Liver (tissue), 3 donors: Measurements from ENCODE around the gene CBL.

Source experiments
- ATF3 ChIP-seq: IDR thresholded peaks from 2 replicates; pipeline ENCODE4 v1.6.1; 2016; ENCODE audit warnings: antibody characterized with exemption
- CTCF ChIP-seq: fragments of 150-350 bp; IDR thresholded peaks from 2 replicates; pipeline ENCODE4 v1.5.1; 2017; ENCODE audit warnings: improper control_type of control experiment, low read depth, low read length; ENCODE audit not compliant: missing input control
- EGR1 ChIP-seq, 2 donors: IDR thresholded peaks; 2 replicates each; pipeline ENCODE4 v1.6.1; 2016 to 2018; ENCODE audit warnings: antibody characterized with exemption in 2 of 2, low read depth in 2 of 2
- HNF4A ChIP-seq, 2 donors: conservative IDR thresholded peaks; 2 replicates each; pipeline ENCODE4 v1.6.1; 2016; ENCODE audit warnings: antibody characterized with exemption in 2 of 2, mild to moderate bottlenecking in 2 of 2
- HNF4G ChIP-seq: IDR thresholded peaks from 2 replicates; pipeline ENCODE4 v1.6.1; 2016; ENCODE audit warnings: antibody characterized with exemption
- SP1 ChIP-seq: IDR thresholded peaks from 2 replicates; pipeline ENCODE4 v1.6.1; 2018; ENCODE audit warnings: antibody characterized with exemption, mild to moderate bottlenecking
- TAF1 ChIP-seq: conservative IDR thresholded peaks from 2 replicates; pipeline ENCODE4 v1.6.1; 2016; ENCODE audit warnings: antibody characterized with exemption, mild to moderate bottlenecking
- TF ChIP-seq, protein P1 (sequence below): IDR thresholded peaks from 2 replicates; pipeline ENCODE4 v1.6.1; 2016; ENCODE audit warnings: antibody characterized with exemption
- TF ChIP-seq, protein P2 (sequence below): IDR thresholded peaks from 2 replicates; pipeline ENCODE4 v1.6.1; 2016; ENCODE audit warnings: antibody characterized with exemption
- TF ChIP-seq, protein P3 (sequence below): IDR thresholded peaks from 2 replicates; pipeline ENCODE4 v1.6.1; 2016; ENCODE audit warnings: antibody characterized with exemption, mild to moderate bottlenecking
- donor health status: healthy.
- donor health status: healthy.

DNA sequence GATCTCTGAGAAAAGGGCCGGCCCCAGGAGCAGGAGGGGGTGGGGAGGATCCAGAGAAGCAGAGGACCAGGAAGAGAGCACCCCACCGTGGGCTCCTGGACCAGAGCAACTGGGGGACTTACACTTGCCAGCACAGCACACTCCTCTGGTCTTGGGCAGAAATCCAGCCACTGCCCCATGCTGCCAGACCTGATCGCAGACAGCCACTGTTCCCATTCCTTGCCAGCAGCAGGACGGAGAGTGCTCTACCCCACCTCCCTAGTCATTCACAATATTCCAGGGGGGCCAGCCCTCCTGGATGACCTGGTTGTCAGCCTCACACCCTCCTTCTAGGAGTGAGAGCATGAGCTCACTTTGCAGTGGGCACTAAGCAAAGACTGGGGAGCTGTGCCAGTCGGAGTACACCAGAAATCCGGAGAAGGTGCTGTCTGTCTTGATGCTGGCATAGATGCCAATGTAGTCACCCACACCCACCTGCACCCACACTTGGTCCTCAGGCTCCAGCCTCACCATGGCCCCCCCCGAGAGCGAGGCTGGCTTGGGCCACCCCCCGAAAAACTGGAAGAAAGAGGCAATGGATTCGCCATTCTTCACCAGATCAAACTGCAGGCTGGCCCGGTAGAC is 132.9 kb downstream of the CBL start:
- TF ChIP-seq, protein P1, sequence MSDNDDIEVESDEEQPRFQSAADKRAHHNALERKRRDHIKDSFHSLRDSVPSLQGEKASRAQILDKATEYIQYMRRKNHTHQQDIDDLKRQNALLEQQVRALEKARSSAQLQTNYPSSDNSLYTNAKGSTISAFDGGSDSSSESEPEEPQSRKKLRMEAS: no peak
- TF ChIP-seq CTCF (no peak), HNF4A (conservative IDR thresholded peaks at IDR 0.05) (no peak), TAF1 (no peak), ATF3 (no peak), HNF4G (no peak), SP1 (no peak), EGR1 (IDR thresholded peaks at IDR 0.05; ENCODE audit: low read depth in 2 of 2) (no peak)
- TF ChIP-seq, protein P2, sequence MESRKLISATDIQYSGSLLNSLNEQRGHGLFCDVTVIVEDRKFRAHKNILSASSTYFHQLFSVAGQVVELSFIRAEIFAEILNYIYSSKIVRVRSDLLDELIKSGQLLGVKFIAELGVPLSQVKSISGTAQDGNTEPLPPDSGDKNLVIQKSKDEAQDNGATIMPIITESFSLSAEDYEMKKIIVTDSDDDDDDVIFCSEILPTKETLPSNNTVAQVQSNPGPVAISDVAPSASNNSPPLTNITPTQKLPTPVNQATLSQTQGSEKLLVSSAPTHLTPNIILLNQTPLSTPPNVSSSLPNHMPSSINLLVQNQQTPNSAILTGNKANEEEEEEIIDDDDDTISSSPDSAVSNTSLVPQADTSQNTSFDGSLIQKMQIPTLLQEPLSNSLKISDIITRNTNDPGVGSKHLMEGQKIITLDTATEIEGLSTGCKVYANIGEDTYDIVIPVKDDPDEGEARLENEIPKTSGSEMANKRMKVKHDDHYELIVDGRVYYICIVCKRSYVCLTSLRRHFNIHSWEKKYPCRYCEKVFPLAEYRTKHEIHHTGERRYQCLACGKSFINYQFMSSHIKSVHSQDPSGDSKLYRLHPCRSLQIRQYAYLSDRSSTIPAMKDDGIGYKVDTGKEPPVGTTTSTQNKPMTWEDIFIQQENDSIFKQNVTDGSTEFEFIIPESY: no peak
- TF ChIP-seq, protein P3, sequence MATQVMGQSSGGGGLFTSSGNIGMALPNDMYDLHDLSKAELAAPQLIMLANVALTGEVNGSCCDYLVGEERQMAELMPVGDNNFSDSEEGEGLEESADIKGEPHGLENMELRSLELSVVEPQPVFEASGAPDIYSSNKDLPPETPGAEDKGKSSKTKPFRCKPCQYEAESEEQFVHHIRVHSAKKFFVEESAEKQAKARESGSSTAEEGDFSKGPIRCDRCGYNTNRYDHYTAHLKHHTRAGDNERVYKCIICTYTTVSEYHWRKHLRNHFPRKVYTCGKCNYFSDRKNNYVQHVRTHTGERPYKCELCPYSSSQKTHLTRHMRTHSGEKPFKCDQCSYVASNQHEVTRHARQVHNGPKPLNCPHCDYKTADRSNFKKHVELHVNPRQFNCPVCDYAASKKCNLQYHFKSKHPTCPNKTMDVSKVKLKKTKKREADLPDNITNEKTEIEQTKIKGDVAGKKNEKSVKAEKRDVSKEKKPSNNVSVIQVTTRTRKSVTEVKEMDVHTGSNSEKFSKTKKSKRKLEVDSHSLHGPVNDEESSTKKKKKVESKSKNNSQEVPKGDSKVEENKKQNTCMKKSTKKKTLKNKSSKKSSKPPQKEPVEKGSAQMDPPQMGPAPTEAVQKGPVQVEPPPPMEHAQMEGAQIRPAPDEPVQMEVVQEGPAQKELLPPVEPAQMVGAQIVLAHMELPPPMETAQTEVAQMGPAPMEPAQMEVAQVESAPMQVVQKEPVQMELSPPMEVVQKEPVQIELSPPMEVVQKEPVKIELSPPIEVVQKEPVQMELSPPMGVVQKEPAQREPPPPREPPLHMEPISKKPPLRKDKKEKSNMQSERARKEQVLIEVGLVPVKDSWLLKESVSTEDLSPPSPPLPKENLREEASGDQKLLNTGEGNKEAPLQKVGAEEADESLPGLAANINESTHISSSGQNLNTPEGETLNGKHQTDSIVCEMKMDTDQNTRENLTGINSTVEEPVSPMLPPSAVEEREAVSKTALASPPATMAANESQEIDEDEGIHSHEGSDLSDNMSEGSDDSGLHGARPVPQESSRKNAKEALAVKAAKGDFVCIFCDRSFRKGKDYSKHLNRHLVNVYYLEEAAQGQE: no peak
